ENCODE data around the gene EXOC3. TPM values are rescaled to one million over a fixed set of nuclear protein-coding genes. Genes with fewer than 3 reads are reported as not detected.
A peak's percentile ranks its signal among the peaks of the same experiment; 100 is the strongest.
"Not testable (repeated sequence)": the region's sequence is repeated elsewhere in the genome, so short reads cannot be mapped to it uniquely, and the experiment has no call there.

The EXOC3 gene
- total RNA-seq, 1 donor from 2014 or later, result 49.1 TPM

GRCh38 chr5:465591-466403 is 22.8 kb downstream of the EXOC3 start:
- intact Hi-C loops (cut with micrococcal nuclease), result no loop called here
- peak; percentile 12 for ATAC-seq
- DNase-seq, result no peak

GRCh38 chr5:466661-467310 is 23.8 kb downstream of the EXOC3 start:
- intact Hi-C loops (cut with micrococcal nuclease), result no loop called here
- peak; percentile 22 for DNase-seq
- no peak for ATAC-seq

GRCh38 chr5:468401-468800 is 25.4 kb downstream of the EXOC3 start:
- intact Hi-C loops (cut with micrococcal nuclease), result no loop called here
- DNase-seq (no peak), ATAC-seq (no peak)

GRCh38 chr5:469752-470483 is 26.9 kb downstream of the EXOC3 start:
- ATAC-seq (no peak), DNase-seq (peak; percentile 35)
- intact Hi-C loops (cut with micrococcal nuclease), result no loop called here

- peak; percentile 22 for DNase-seq
- intact Hi-C loops (cut with micrococcal nuclease), result no loop called here
- no peak for ATAC-seq
Measured at GRCh38 chr5:470961-471749, 28.2 kb downstream of the EXOC3 start.

- intact Hi-C loops (cut with micrococcal nuclease), result no loop called here
- DNase-seq, result no peak
- no peak for ATAC-seq
Measured at GRCh38 chr5:471750-472058, 28.7 kb downstream of the EXOC3 start.

GRCh38 chr5:472076-472655 is 29.2 kb downstream of the EXOC3 start:
- intact Hi-C loops (cut with micrococcal nuclease), result no loop called here
- ATAC-seq (peak; percentile 22), DNase-seq (peak; percentile 50)

- DNase-seq (peak; percentile 95), ATAC-seq (peak; percentile 88)
- intact Hi-C loops (cut with micrococcal nuclease), result no loop called here
Measured at GRCh38 chr5:472656-473550, 29.9 kb downstream of the EXOC3 start.

GRCh38 chr5:473551-474192 is 30.7 kb downstream of the EXOC3 start:
- DNase-seq (peak; percentile 57), ATAC-seq (peak; percentile 33)
- intact Hi-C loops (cut with micrococcal nuclease), result no loop called here

- DNase-seq; ATAC-seq; intact Hi-C loops (cut with micrococcal nuclease): not testable (repeated sequence)
Measured at GRCh38 chr5:474232-474839, 31.4 kb downstream of the EXOC3 start.

GRCh38 chr5:474840-475661 is 32.1 kb downstream of the EXOC3 start:
- no peak for ATAC-seq
- DNase-seq, result peak; percentile 31
- intact Hi-C loops (cut with micrococcal nuclease), result no loop called here

- peak; percentile 19 for DNase-seq
- no peak for ATAC-seq
- intact Hi-C loops (cut with micrococcal nuclease), result no loop called here
Measured at GRCh38 chr5:475704-476101, 32.7 kb downstream of the EXOC3 start.

GRCh38 chr5:476102-476813 is 33.3 kb downstream of the EXOC3 start:
- no peak for ATAC-seq
- intact Hi-C loops (cut with micrococcal nuclease), result no loop called here
- DNase-seq, result peak; percentile 28

GRCh38 chr5:476814-477175 is 33.8 kb downstream of the EXOC3 start:
- DNase-seq (peak; percentile 26), ATAC-seq (no peak)
- intact Hi-C loops (cut with micrococcal nuclease), result no loop called here

GRCh38 chr5:477247-477646 is 34.3 kb downstream of the EXOC3 start:
- no peak for DNase-seq
- no peak for ATAC-seq
- intact Hi-C loops (cut with micrococcal nuclease), result no loop called here

GRCh38 chr5:477871-478270 is 34.9 kb downstream of the EXOC3 start:
- ATAC-seq, result no peak
- DNase-seq, result no peak
- intact Hi-C loops (cut with micrococcal nuclease), result no loop called here

Measured in left ventricle myocardium superior (tissue), 1 donor.